Stimulated activated CD4-positive, alpha-beta T cell treated with anti-CD3 and anti-CD28 coated beads, Interleukin-12 subunit alpha, Interleukin-12 subunit beta, amount 100 ng/mL, for 24 hours (primary cell): Measurements from ENCODE around the gene CDH23.

Experiments
- DNase-seq, 2 experiments: peaks; one replicate each; pipeline ENCODE4 v3.0.0-alpha.2; 2020; ENCODE audit warnings: low read depth in 2 of 2

CDH23 gene

DNA sequence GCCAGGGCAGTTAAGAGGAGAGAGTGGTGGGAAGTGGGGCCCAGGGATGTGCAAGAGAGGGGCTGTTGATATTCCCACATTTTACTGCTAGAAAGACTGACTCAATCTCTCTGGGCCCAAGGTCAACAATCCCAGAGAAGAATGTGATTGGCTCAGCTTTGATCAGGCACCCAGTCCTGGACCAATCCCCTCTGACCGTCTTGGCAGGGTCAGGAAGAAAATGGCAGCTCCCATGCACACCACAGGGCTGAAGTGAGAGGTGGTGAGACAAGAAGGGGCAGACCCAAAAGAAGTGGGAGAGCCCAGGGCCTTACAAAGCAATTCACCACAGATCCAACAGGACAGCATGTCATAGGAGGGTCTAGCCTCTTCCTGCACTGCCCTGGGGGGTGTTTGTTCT is 326.1 kb downstream of the CDH23 start:
- DNase-seq = no peak

DNA sequence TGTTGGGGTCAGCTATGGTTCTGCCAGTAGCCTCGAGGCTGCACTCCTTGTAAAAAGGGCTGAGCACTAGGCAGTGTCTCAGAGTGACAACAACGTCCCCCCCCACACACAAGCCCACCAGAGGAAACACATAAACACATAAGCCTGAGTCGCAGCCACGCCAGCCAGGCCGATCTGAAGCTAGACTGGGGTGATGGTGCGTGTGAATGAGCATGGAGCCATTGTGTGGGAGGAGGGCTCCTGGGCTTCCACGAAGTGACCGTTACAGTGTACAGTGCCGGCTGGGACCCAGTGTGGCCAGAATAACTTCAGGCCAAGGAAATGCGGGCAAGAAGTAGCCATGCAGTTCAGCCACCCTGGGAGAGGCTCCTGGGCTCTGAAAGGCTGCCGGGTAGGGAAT is 326.6 kb downstream of the CDH23 start:
- DNase-seq = no peak

DNA sequence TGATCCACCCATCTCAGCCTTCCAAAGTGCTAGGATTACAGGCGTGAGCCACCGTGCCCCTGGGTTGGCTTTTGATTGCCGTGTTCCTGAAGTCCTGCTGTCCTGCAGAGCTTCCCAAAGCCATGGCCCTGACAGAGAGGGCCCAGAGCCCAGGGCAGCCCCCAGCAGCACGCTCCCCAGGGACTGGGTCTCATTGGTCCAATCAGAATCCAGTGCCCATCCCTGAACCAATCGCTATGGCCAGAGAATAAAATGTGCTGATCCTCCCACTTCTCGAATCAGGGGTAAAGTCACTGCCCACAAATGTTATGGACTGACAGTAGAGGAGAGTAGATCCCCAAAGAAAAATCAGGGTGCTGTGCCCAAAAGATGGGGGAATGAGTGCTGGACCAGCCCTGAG is 327.8 kb downstream of the CDH23 start:
- DNase-seq = no peak

DNA sequence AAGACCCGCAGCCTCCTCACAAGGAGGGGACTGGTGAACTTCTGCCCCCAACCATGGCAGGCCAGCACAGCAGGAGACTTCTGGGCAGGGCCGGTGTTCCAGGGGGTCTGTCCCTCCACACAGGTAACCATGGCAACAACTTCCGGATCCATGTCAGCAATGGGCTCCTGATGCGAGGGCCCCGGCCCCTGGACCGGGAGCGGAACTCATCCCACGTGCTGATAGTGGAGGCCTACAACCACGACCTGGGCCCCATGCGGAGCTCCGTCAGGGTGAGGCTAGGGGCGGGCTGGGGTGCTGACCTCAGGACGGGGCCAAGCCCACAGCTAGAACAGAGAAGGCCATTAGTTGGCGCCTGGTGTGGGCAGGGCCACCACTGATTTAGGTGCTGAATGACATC is 328.5 kb downstream of the CDH23 start:
- no peak for DNase-seq

DNA sequence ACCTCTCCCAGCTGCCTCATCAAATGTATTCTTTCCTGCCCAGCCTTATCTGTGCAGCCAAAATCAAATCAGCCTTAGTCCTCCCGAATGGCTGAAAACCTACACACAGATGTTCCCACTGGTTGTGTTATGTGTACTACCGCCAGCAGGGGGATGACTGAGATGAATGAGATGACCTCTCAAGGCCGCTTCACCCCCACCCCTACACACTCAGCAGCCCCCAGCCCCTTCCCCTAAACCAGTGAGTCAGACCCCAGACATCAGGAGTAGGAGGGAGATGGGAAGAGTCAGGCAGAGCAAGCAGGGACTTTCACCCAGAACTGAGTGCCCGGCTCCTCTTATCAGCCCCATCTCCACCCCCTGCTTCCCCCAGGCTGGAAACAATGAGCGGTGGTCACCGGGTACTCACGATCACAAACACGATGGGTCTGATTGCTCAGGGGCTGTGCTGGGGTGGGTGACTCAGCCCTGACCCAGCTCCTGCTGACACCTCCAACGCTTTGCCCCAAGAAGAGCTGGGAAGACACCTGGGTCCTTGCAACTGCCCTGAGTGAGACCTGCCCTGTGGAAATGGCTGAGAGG is 329.4 kb downstream of the CDH23 start:
- peak; percentile 70 to 79 for DNase-seq

DNA sequence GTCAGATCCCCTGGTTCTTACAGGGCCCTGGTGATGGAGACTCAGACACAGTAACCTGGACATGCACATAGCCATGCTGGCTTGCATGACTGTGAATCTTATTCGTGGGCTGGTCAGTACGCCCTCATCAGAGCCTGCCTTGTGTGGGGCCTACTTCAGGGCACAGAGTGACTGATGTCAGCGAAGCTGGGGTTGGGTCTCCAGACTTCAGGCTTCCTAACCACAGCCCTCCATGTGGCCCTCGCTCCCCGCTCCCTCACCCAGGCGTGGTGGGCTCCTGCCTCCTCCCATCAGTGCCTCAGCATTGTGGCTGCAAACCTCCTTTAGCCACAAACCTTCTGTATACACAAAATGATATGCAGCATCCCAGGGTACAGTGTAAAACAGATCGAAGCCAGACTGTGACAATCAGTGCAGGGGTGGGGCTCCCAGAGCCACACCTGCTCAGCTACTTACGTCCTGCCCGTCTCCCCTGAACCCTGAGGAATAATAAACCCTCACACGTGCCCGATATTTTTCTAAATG is 329.9 kb downstream of the CDH23 start:
- peak in 1 of 2 experiments; percentile 40 for DNase-seq

DNA sequence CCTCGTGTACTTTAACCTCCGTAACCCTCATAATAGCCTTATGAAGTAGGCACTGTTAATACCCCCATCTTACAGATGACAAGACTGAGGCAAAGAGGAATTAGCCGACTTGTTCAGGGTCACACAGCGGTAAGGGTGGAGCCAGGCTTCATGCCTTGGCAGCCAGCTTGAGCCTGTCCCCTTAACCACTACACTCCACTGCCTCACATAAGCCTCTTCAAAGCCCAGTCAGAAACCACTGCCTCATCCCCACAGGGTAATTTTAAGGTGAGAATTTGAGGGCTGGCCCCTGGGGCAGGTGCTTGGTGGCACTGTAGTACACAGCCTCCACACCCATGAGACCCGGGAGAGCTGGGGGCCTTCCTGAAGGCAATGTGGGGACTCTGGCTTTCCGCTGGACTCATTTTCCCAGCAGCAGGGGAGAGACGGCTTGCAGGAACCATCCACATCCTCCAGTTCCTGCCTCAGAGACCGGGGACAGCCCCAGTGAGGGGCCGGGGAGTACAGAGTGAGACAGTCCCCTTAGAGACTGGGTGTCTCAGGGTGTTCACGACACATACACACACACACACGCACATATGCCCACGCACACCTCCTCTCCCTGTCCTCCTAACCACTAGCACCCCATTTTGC is 330.5 kb downstream of the CDH23 start:
- DNase-seq = peak; percentile 35 to 59

DNA sequence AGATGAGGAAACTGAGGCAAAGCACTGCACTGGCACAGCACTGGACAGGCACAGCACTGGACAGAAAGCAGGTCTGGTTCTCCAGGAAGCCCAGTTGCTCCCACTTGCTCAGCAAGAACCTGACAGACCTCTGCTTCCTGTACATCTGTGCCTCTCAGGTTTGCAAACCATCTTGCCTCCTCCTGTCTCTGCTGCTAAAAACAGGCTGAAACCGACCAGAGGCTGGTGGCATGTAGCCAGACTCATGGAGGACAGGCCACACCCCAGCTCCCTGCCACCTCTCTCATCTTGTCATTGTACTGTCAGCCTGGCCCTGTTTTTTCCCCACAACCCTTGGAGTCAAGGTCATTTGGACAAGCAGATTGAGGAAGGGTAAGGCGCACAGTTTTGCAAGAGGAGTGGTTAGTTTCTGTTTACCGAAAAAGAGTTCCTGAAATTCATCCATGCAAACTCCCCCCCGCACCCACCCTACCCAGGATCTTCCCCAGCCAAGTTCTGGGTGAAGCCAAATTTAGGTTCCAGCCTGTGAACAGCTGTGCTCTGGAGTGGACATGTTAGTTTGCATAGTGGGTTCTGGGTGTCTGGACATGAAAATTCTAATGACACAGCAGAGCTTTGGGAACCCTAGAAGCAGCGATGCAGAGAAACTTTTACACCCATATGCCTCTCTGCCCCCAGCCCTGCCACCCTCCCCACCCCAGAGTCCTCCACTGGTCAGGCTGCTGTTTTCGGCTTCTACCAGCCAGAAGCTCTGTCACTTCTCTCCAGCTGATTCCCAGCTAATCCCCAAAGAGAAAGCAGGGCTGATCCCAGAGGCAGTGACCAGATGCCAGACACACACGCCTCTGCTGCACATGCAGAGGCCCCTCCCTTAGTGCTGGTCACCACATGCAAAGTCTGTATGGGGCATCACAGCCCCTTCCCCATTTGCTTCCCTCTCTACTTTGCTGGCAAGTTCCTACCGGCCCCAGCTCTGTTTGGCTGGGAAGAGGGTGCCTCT is 331.3 kb downstream of the CDH23 start:
- DNase-seq = peak in 1 of 2 experiments; percentile 44

DNA sequence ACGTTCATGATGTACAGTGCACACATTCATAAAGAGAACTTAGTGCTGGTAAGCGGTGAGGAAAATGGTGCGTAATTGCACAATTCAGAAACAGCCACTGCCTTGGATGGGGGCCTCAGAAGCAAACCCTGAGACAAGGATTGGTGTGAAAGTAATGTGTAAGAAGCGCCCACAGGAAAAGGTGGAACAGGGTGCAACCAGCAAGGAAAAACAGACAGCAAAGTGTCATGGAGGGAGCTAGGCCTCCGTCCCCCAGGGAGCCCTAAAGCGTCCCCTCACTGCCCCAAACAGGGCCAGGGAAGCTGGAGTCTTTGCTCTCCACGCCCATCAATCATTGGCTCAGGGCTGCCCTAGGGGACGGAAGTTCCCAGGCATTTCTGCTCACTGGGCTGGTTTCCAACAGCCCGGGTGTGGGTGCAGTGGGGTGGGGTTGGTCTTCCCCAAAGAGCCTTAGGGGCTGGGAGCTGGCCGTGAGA is 332.5 kb downstream of the CDH23 start:
- DNase-seq = no peak

DNA sequence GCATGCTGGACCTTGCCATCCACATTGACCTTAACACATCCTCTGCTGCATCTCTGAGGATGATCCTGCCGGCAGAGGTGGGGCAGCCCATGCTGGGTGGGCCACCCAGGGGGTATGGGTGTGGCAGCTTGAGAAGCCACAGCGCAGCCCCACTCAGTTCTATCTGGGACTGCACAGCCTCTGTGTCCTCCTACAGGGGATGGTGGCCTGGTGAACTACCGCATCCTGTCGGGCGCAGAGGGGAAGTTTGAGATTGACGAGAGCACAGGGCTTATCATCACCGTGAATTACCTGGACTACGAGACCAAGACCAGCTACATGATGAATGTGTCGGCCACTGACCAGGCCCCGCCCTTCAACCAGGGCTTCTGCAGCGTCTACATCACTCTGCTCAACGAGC is 335.1 kb downstream of the CDH23 start:
- DNase-seq = no peak

DNA sequence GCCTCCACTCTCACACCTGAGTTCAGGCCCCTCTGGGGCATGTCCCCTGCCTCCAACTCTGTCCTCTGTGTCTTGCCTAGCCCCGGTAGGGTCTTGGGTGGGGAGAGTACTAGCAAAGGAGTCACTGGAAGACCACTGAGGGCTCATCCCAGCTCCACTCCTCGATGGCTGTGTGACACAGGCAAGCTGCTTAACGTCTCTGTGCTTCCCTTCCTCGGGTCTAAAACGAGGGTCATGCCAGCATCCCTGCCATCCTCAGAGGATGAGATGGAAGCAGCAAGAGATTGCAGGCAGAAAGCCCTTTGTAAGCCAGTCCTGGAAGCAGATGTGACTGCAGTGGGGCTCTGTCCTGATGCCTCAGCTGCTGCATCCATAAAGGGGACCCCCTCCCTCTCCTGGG is 338.1 kb downstream of the CDH23 start:
- no peak for DNase-seq

DNA sequence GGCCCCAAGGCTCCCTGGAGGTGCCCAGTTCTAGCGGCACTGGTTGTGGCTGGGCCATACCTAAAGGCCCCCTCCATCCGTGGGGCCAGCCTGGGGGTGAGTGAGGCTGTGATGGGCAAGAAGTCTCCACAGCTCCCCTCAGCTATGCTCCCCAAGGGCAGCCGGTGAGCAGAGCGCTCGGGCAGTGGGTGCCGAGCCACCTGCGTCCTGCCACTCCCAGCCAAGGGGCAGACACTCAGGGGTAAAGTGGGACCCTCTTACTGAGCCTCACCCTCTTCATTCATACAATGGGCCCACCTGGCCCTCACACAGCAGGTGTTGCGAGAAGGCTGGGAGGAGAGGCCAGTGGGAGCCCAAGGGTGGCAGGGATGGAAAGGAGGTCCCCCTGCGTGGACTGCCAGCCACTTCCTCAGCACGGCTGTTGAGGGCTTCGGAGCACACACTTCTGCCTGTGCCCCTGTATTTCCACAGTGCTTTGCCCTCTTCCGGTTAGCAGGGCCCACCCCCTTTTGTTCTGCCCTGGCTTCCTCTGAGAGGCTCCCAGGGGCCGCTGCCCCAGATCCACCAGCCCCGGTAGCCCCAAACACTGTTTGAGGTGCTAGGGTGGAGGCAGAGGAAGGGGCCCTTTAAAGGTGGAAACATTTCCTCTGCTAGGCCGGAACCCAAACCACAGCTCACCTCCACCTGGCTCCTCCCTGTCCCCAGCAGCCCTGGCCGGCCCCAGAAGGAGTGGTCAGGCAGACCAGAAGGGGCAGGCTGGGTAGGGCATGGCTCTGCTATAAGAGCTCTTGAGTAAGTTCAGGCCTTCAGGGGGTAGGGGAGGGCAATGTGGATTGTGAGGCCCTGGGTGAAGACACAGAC is 339.2 kb downstream of the CDH23 start:
- DNase-seq = peak in 1 of 2 experiments; percentile 46

DNA sequence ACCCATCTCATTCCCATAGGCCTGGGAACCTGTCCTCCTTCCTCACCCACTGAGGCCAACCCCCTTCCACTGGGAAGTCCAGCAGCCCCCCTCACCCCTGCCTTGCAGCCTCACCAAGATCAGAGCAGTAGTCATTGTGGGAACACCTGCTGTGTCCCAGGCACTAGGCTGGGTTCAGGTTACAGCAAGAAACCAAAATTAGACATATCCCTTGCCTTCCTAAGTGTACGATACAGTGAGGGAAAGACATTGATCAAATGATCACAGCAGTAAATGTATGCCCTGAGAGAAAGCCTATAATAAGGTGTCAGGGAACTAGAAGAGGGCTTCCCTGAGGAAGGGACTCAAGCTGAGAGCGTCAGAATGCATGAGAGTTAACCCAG is 339.8 kb downstream of the CDH23 start:
- no peak for DNase-seq

DNA sequence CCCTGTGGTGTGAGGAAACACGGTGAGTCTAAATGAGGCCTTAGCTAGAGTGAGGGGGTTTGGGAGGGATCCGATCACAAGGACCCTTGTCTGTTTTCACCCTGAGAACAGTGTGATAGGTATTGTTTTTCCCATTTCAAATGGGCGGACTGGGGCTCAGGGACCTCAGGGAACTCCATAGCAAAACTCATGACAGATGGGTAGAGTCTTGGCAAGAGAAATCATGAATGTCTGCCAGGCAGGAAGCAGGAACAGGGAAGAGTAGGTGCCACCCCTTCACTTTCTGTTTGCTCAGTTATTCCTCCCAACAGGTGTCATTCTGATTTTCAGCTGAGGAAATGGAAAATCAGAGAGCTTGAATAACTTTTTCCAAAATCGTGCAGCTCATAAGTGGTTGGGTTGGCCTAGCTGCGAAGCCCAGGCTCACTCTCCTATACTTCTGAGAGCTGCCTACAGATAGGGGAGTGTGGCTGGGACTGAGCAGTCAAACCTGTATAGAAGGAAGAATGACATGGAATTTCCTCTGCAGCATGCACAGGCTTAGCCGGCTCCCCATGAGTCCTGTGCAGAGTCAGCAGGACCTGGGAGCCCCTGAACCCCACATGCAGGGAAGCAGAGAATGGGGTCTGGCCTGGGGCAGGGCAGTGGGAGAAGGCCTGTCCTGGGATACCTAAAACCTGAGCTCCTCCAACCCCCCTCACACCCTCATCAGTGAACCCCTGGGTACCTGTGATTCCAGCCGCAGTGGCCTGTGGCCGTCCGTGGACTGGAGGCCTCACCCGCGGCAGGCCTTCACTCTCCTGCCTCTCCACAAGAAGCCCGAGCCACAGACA is 340.5 kb downstream of the CDH23 start:
- DNase-seq = peak in 1 of 2 experiments; percentile 51

DNA sequence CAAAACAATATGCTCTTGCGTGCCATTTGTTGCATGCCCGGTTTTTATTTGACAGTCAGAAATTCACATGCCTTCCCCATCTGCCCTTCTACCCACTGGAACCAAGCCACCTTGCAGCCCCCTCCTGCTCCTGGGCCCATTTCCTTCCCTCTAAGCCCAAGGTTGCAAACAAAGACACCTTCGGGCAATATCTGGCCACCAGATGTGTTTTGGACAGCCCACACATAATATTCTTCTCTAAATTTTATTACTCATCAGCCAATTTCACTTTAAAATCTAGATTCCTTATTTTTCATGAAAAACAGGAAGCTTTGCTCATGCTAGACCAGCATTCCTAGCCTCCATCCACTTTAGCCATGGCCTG is 341.1 kb downstream of the CDH23 start:
- no peak for DNase-seq

DNA sequence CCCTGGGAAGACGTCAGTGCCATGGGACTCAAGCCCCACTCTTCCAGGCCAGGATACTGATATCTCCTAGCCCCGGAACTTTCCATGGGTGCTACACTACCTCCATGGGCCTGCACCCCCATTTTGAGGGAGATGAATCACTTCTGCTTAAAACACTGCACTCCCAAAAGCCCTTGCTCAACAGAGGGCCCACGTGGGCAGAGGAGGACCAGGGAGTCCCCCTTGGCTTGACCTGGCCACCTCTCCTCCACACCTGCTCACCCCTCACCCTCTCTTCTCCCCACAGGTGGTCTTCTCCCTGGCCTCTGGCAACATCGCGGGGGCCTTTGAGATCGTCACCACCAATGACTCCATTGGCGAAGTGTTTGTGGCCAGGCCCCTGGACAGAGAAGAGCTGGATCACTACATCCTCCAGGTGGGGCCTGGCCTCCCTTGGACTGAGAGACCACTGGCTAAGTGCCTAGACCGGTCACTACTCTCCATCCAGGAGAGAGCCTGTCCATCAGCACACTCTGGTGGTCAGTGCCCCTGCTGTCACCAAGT is 342.7 kb downstream of the CDH23 start:
- no peak for DNase-seq

DNA sequence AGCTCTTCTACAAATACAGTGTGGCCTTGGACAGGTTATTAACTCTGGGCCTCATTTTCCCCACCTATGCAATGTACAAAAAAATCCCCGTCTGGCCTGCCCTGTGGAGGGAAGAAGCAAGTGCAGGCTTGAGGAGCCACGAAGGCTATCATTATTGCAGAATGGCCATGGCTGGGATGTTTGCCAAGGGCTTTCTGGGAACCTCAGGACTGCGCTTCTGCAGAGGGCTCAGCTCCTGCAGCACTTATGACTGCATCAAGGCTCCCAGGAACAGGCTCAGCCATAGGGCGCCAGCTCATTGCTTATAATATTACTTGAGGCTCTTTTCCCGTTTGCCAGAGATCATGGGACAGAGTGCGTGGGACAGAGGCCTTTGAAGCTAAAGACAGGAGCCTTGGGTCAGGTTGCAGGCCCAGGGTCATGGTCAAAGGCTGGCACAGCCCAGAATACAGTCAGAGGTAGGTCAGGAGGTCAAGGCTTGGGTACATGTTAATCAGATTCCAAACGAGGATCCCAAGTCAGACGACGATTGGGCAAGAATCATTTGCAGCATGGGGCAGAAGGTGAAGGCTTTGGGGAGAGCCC is 343.4 kb downstream of the CDH23 start:
- DNase-seq = no peak

DNA sequence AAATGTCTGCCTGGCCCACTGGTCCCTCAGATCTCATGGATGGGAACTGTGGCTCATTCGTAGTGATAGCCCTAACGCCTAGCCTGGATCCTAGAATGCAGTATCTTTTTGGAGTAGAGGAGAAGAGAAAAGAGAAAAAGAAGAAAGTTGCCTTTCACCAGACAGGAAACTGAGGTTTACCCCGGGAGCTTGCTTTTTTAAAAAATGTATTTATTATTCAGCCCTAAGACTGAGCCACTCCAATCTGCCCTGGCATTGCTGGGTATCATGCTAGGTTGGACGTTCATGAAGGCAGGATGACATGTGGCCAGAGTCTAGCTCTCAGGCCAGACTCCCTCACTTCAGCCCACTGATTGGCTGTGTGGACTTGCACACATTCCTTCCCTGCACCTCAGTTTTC is 344.3 kb downstream of the CDH23 start:
- DNase-seq = no peak

DNA sequence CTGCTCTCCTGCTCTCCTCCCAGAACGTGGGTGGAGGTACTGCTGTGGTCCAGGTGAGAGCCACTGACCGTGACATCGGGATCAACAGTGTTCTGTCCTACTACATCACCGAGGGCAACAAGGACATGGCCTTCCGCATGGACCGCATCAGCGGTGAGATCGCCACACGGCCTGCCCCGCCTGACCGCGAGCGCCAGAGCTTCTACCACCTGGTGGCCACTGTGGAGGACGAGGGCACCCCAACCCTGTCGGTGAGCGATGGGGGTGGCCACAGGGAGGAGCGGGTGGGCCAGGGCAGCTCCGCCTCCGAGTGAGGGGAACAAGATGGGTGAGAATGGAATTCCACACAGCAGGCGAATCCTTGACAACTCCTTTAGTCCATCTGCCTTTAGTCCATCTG is 345.0 kb downstream of the CDH23 start:
- DNase-seq = no peak
